CD4-positive, alpha-beta memory T cell (primary cell): Measurements from ENCODE around the gene CNN2. TPM values are rescaled to one million over a fixed set of nuclear protein-coding genes. Genes with fewer than 3 reads are reported as not detected.

ENCODE experiments used
- CTCF ChIA-PET: fragments of 350-600 bp; sonication (Branson Sonifier 250); formaldehyde crosslinking; loops from one replicate; lab custom pipeline; 2021; ENCODE audit warnings: inconsistent platforms; ENCODE audit not compliant: partially characterized antibody; lab: Charles Lee
- POLR2A ChIA-PET: fragments of 350-600 bp; sonication (Branson Sonifier 250); formaldehyde crosslinking; loops from one replicate; lab custom pipeline; 2021; ENCODE audit not compliant: partially characterized antibody; lab: Charles Lee
- DNase-seq, 5 donors: peaks; one replicate each; pipeline versions ENCODE4 v3.0.0 to v3.0.0-alpha.2; 2020 to 2022; ENCODE audit warnings: mixed read lengths in 1 of 5
- H3K27ac ChIP-seq: one replicate; pipeline ENCODE4 v1.7.0; 2013; ENCODE audit warnings: low read depth, low read length
- H3K27me3 ChIP-seq: 2 replicates; pipeline ENCODE4 v1.7.0; 2013; ENCODE audit warnings: mild to moderate bottlenecking, low read length, moderate library complexity; ENCODE audit not compliant: insufficient read depth
- H3K36me3 ChIP-seq: 2 replicates; pipeline ENCODE4 v1.7.0; 2013; ENCODE audit warnings: mild to moderate bottlenecking, low read length, moderate library complexity; ENCODE audit not compliant: insufficient read depth
- H3K4me1 ChIP-seq: 2 replicates; pipeline ENCODE4 v1.7.0; 2013; ENCODE audit warnings: mild to moderate bottlenecking, low read length, moderate library complexity; ENCODE audit not compliant: insufficient read depth
- H3K4me3 ChIP-seq, 2 donors: one replicate each; pipeline ENCODE4 v1.7.0; 2013; ENCODE audit warnings: low read length in 2 of 2, mild to moderate bottlenecking in 1 of 2
- H3K9me3 ChIP-seq, 2 donors: one replicate each; pipeline ENCODE4 v1.7.0; 2013; ENCODE audit warnings: low read length in 2 of 2, control low read depth in 1 of 2; ENCODE audit not compliant: control insufficient read depth in 1 of 2
- H3K27ac Mint-ChIP-seq, 7 donors: one replicate each; pipeline ENCODE4 v1.8.0; 2020 to 2021; ENCODE audit warnings: mixed read lengths in 7 of 7, mild to moderate bottlenecking in 6 of 7, inconsistent platforms in 3 of 7, moderate library complexity in 3 of 7
- H3K27me3 Mint-ChIP-seq, 2 donors: one replicate each; pipeline ENCODE4 v1.8.0; 2020 to 2021; ENCODE audit warnings: mixed read lengths in 2 of 2
- H3K36me3 Mint-ChIP-seq, 2 donors: one replicate each; pipeline ENCODE4 v1.8.0; 2020 to 2021; ENCODE audit warnings: mixed read lengths in 2 of 2, inconsistent platforms in 1 of 2, mild to moderate bottlenecking in 1 of 2
- H3K4me1 Mint-ChIP-seq, 4 donors: one replicate each; pipeline ENCODE4 v1.8.0; 2020 to 2021; ENCODE audit warnings: mixed read lengths in 4 of 4, mild to moderate bottlenecking in 1 of 4
- H3K4me3 Mint-ChIP-seq, 8 donors: one replicate each; pipeline ENCODE4 v1.8.0; 2020 to 2021; ENCODE audit warnings: mixed read lengths in 8 of 8, mild to moderate bottlenecking in 7 of 8, moderate library complexity in 6 of 8, inconsistent platforms in 3 of 8
- H3K9me3 Mint-ChIP-seq, 8 donors: one replicate each; pipeline ENCODE4 v1.8.0; 2020 to 2021; ENCODE audit warnings: mixed read lengths in 8 of 8, mild to moderate bottlenecking in 5 of 8, inconsistent platforms in 3 of 8, moderate library complexity in 1 of 8
- intact Hi-C: fragments of 100-400 bp; cut with micrococcal nuclease; formaldehyde crosslinking; loops from one replicate; pipeline ENCODE4 v1.15.1; 2023
- polyA plus RNA-seq, 2 donors: library from polyadenylated mRNA; unstranded; fragments of 300-500 nt; fragmentation: Illumina TruSeq; gene quantifications; one replicate each; pipeline ENCODE4 v1.2.3, GENCODE V29; 2021
- total RNA-seq, 2 experiments: library from RNA; stranded (reverse); gene quantifications; one replicate each; pipeline ENCODE4 v1.2.3, GENCODE V29; 2021

Gene CNN2
- total and polyA plus RNA-seq, 4 experiments from 2014 or later, result 263 to 632 (median 355) TPM

DNA sequence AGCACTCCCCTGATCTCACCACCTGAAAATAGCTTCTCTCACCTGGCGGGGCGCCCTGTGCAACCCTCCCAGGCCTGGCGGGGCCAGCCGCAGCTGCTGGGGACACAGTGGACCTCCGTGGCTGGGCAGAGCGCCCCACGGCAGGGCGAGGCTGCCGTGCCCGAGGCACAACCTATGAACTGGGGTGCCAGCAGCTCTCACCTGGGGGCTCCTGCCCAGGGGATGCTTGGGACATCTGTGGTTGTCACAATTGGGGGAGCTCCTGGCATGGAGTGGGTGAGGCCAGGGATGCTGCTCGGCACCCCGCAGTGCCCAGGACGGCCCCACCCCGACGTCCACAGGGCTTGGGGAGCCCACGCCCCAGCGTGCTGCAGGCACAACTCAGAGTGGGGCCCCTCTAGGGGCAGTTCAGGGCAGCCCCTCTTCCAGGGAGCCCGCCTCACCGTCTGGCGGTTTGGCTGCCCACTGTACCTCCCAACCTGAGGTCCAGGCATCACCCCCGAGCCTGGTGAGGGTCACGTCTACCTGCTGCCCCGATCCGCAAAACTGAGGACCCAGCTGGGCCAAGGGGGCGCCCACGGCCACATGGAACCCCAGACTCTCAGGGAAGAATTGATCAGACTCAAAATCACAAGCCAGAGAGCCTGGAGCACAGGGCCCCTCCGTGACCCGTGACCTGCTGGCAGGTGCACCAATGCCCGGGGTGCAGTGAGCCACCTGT is 11.2 kb upstream of the CNN2 start:
- ChIA-PET POLR2A (interaction anchor here (1.1 to 21.2 kb wide), 5 partner anchors 10 to 60 kb away, joined by 3 to 1029 read pairs (median 5); partner anchors contain the start of genes ARHGAP45 and CNN2), CTCF (interaction anchor here (1.1 to 1.9 kb wide), 2 partner anchors 11 to 18 kb away, joined by 3 to 6 read pairs; partner anchors contain the start of gene CNN2)
- Mint-ChIP-seq H3K27ac (peak overlapping the region in 1 of 7 donors; percentile 83), H3K36me3 (peaks cover 0 to 8% of the 10 kb centered on the region in 2 donors), H3K4me3 (no peak overlapping the region), H3K27me3 (no peaks in the 10 kb centered on the region), H3K4me1 (peaks cover 14 to 47% (median 28%) of the 10 kb centered on the region in 4 donors), H3K9me3 (peaks cover 0 to 1% (median 0%) of the 10 kb centered on the region in 8 donors)
- Histone ChIP-seq H3K9me3 (no peaks in the 10 kb centered on the region), H3K4me3 (no peak overlapping the region), H3K27ac (no peak overlapping the region), H3K27me3 (no peaks in the 10 kb centered on the region), H3K4me1 (peaks cover 49% of the 10 kb centered on the region), H3K36me3 (peaks cover 21% of the 10 kb centered on the region)
- no peak for DNase-seq
- intact Hi-C loops, result no loop called here

- H3K27ac Mint-ChIP-seq, result peak overlapping the region in 1 of 7 donors; percentile 25
- CTCF ChIA-PET, result interaction anchor here (1.1 kb wide), 1 partner anchor 17 kb away, joined by 3 read pairs; no protein-coding TSS in a partner anchor
- no peaks in the 10 kb centered on the region for H3K27me3 Mint-ChIP-seq
- peak overlapping the region in 5 of 8 donors; percentile 27 to 74 (median 42) for H3K4me3 Mint-ChIP-seq
- H3K36me3 Mint-ChIP-seq, result peaks cover 0 to 12% of the 10 kb centered on the region in 2 donors
- peaks cover 49% of the 10 kb centered on the region for H3K4me1 ChIP-seq
- H3K9me3 ChIP-seq, result no peaks in the 10 kb centered on the region
- peaks cover 21% of the 10 kb centered on the region for H3K36me3 ChIP-seq
- no peaks in the 10 kb centered on the region for H3K27me3 ChIP-seq
- DNase-seq, result no peak
- no peak overlapping the region for H3K4me3 ChIP-seq
- intact Hi-C loops, result no loop called here
- peaks cover 0 to 1% (median 0%) of the 10 kb centered on the region in 8 donors for H3K9me3 Mint-ChIP-seq
- no peak overlapping the region for H3K27ac ChIP-seq
- POLR2A ChIA-PET, result interaction anchor here (0.7 to 21.2 kb wide), 6 partner anchors 11 to 253 kb away, joined by 3 to 1029 read pairs (median 4); partner anchors contain the start of genes ARHGAP45, CIRBP and CNN2
- H3K4me1 Mint-ChIP-seq, result peaks cover 14 to 51% (median 28%) of the 10 kb centered on the region in 4 donors
Measured at GRCh38 chr19:1015782-1016646, 10.4 kb upstream of the CNN2 start.

GRCh38 chr19:1016647-1017114 is 9.7 kb upstream of the CNN2 start:
- Histone ChIP-seq H3K27ac (no peak overlapping the region), H3K4me3 (no peak overlapping the region), H3K9me3 (no peaks in the 10 kb centered on the region), H3K36me3 (peaks cover 21% of the 10 kb centered on the region), H3K27me3 (no peaks in the 10 kb centered on the region), H3K4me1 (peaks cover 55% of the 10 kb centered on the region)
- H3K36me3 Mint-ChIP-seq, result peaks cover 0 to 18% of the 10 kb centered on the region in 2 donors
- ChIA-PET POLR2A (interaction anchor here (0.7 to 21.2 kb wide), 6 partner anchors 10 to 252 kb away, joined by 3 to 1029 read pairs (median 4); partner anchors contain the start of genes ARHGAP45, CIRBP and CNN2), CTCF (interaction anchor here (1.1 kb wide), 1 partner anchor 16 kb away, joined by 3 read pairs; no protein-coding TSS in a partner anchor)
- peaks cover 0 to 6% of the 10 kb centered on the region in 2 donors for H3K27me3 Mint-ChIP-seq
- H3K9me3 Mint-ChIP-seq, result peaks cover 0 to 8% (median 0%) of the 10 kb centered on the region in 8 donors
- intact Hi-C loops, result no loop called here
- peak overlapping the region in 6 of 7 donors; percentile 25 to 85 (median 68) for H3K27ac Mint-ChIP-seq
- DNase-seq, result no peak
- peak overlapping the region in 7 of 8 donors; percentile 27 to 74 (median 61) for H3K4me3 Mint-ChIP-seq
- H3K4me1 Mint-ChIP-seq, result peaks cover 18 to 58% (median 34%) of the 10 kb centered on the region in 4 donors

DNA sequence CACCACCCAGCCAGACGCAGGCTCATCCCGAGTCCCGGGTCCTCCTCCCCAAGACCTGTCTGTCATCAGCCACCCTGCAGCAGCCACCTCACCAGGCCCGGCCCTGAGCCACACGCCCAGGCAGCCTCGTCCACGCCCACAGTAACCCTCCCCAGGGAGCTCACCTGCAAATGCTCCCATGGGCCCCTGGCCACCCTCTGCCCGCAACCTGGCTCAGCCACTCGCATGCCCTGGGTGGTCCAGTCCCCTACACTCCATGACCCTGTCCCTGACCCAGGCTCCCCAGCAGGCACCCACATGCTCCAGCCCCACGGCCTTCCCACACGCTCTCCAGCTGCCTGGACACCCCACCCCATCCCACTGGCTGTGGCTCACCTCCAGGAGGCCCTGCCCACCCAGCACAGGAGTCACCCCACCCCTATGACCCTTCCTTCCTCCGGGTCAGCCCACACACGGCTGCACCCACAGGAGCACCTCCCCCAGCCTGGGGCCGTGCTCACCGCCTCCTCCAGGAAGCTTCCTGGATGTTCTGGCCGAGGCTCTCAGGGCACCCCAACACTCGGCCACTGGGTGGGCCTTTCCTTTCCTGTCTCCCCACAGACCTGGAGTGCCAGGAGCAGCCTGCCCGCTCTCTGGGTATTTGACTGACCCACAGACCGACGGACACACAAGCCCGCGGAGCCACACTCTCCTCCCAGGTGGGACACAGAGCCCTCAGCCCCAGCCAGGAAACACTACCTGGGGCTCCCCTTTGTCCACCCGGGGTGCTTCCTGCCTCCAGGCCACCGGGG is 9.1 kb upstream of the CNN2 start:
- peaks cover 0 to 6% of the 10 kb centered on the region in 2 donors for H3K27me3 Mint-ChIP-seq
- peaks cover 19 to 60% (median 37%) of the 10 kb centered on the region in 4 donors for H3K4me1 Mint-ChIP-seq
- Histone ChIP-seq H3K9me3 (no peaks in the 10 kb centered on the region), H3K4me3 (no peak overlapping the region), H3K27ac (peak overlapping the region; percentile 33), H3K27me3 (no peaks in the 10 kb centered on the region), H3K4me1 (peaks cover 60% of the 10 kb centered on the region), H3K36me3 (peaks cover 16% of the 10 kb centered on the region)
- peaks cover 0 to 18% of the 10 kb centered on the region in 2 donors for H3K36me3 Mint-ChIP-seq
- peak overlapping the region in 6 of 7 donors; percentile 42 to 85 (median 71) for H3K27ac Mint-ChIP-seq
- peaks cover 0 to 9% (median 0%) of the 10 kb centered on the region in 8 donors for H3K9me3 Mint-ChIP-seq
- H3K4me3 Mint-ChIP-seq, result peak overlapping the region; percentile 20 to 74 (median 59)
- no peak for DNase-seq
- ChIA-PET CTCF (no interaction called here), POLR2A (interaction anchor here (0.7 to 21.2 kb wide), 6 partner anchors 10 to 252 kb away, joined by 3 to 1029 read pairs (median 76); partner anchors contain the start of genes ABCA7, ARHGAP45, CIRBP and CNN2)
- intact Hi-C loops, result no loop called here

DNA sequence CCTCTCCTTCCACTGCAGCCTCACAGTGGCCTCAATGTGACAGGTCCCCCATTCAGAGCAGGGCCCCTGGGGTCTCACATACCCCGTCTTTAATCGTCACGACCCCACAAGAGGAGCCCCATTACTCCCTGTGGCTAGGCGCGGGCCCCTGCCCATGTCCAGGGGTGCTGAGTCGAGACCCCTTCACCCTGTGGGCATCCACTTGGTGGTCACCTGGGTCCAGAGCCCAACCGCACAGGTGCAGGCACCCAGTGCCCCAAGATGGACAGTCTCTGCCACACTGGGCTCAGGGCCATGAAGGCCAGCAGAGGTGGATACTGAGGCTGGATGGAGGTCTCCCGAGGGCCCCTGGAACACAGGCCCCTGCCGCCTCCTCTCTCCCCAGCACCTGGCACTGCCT is 8.5 kb upstream of the CNN2 start:
- Histone ChIP-seq H3K4me1 (peaks cover 60% of the 10 kb centered on the region), H3K27me3 (no peaks in the 10 kb centered on the region), H3K4me3 (no peak overlapping the region), H3K27ac (peak overlapping the region; percentile 33), H3K9me3 (no peaks in the 10 kb centered on the region), H3K36me3 (peaks cover 13% of the 10 kb centered on the region)
- peaks cover 0 to 18% of the 10 kb centered on the region in 2 donors for H3K36me3 Mint-ChIP-seq
- no peak for DNase-seq
- peak overlapping the region in 5 of 8 donors; percentile 6 to 92 (median 52) for H3K4me3 Mint-ChIP-seq
- CTCF ChIA-PET, result no interaction called here
- H3K9me3 Mint-ChIP-seq, result peaks cover 0 to 9% (median 0%) of the 10 kb centered on the region in 8 donors
- intact Hi-C loops, result no loop called here
- peaks cover 0 to 6% of the 10 kb centered on the region in 2 donors for H3K27me3 Mint-ChIP-seq
- peak overlapping the region in 2 of 7 donors; percentile 42 to 79 for H3K27ac Mint-ChIP-seq
- H3K4me1 Mint-ChIP-seq, result peaks cover 19 to 60% (median 39%) of the 10 kb centered on the region in 4 donors
- POLR2A ChIA-PET, result interaction anchor here (10.8 to 21.2 kb wide), 3 partner anchors 12 to 58 kb away, joined by 146 to 1029 read pairs (median 562); partner anchors contain the start of genes ABCA7, ARHGAP45 and CNN2

GRCh38 chr19:1018393-1018792 is 8.0 kb upstream of the CNN2 start:
- ChIA-PET POLR2A (interaction anchor here (0.7 to 21.2 kb wide), 8 partner anchors 8 to 250 kb away, joined by 3 to 1029 read pairs (median 6); partner anchors contain the start of genes ABCA7, ARHGAP45, CIRBP and CNN2), CTCF (no interaction called here)
- H3K27ac ChIP-seq, result peak overlapping the region; percentile 33
- H3K9me3 ChIP-seq, result no peaks in the 10 kb centered on the region
- H3K4me3 ChIP-seq, result no peak overlapping the region
- Mint-ChIP-seq H3K4me1 (peaks cover 19 to 60% (median 39%) of the 10 kb centered on the region in 4 donors), H3K36me3 (peaks cover 0 to 18% of the 10 kb centered on the region in 2 donors), H3K27ac (peak overlapping the region in 4 of 7 donors; percentile 42 to 100 (median 76)), H3K27me3 (peaks cover 0 to 6% of the 10 kb centered on the region in 2 donors), H3K4me3 (peak overlapping the region; percentile 65 to 92 (median 86)), H3K9me3 (peaks cover 0 to 9% (median 0%) of the 10 kb centered on the region in 8 donors)
- intact Hi-C loops, result no loop called here
- no peaks in the 10 kb centered on the region for H3K27me3 ChIP-seq
- peaks cover 10% of the 10 kb centered on the region for H3K36me3 ChIP-seq
- H3K4me1 ChIP-seq, result peaks cover 60% of the 10 kb centered on the region
- no peak for DNase-seq
